HCT116 (cell line): Measurements from ENCODE around the gene MGRN1. TPM values are rescaled to one million over a fixed set of nuclear protein-coding genes. Genes with fewer than 3 reads are reported as not detected.

Experiments
- ATAC-seq: fragments of 200-7000 bp; cut with Tn5 transposase; 2 replicates; pipeline ENCODE4 v1.9.1; 2020; ENCODE audit warnings: mild to moderate bottlenecking, moderate library complexity
- BruUV-seq: library from RNA; stranded (reverse); fragments of 400-500 nt; replicated peaks from 2 replicates; lab custom pipeline; 2021; lab: Mats Ljungman, UMichigan
- CTCF ChIA-PET: fragments of 300-600 bp; sonication (Branson Sonifier 250); formaldehyde crosslinking; loops from one replicate; lab custom pipeline; 2021; ENCODE audit warnings: antibody characterized with exemption; lab: Charles Lee
- POLR2A ChIA-PET: fragments of 300-600, 350-600 bp; sonication (Branson Sonifier 250); formaldehyde crosslinking; loops from one replicate; lab custom pipeline; 2021; ENCODE audit warnings: antibody characterized with exemption; lab: Charles Lee
- RAD21 ChIA-PET, 2 experiments: fragments of 300-600 bp; sonication (Branson Sonifier 250); formaldehyde crosslinking; loops; one replicate each; lab custom pipeline; 2023; ENCODE audit warnings: low total read pairs in 2 of 2; ENCODE audit not compliant: uncharacterized antibody in 2 of 2, unreplicated experiment in 2 of 2, low non-redundant PET in 1 of 2; lab: Charles Lee
- DNase-seq: peaks from one replicate; pipeline ENCODE4 v3.0.0-alpha.2; 2010; ENCODE audit warnings: low read depth, low spot score
- H2AFZ ChIP-seq: fragments of 200-600 bp; shearing (Covaris generic), sonication (generic); 2 replicates; pipeline ENCODE4 v1.6.1; 2017; ENCODE audit warnings: low read depth, mixed run types, mixed read lengths, antibody characterized with exemption, low read length; ENCODE audit not compliant: poor library complexity, severe bottlenecking
- H3K27ac ChIP-seq: 2 replicates; pipeline ENCODE4 v1.5.1; 2012; ENCODE audit warnings: low read depth, low read length
- H3K27me3 ChIP-seq: fragments of 200-600 bp; sonication (generic); 2 replicates; pipeline ENCODE4 v1.6.1; 2016; ENCODE audit warnings: mixed run types, low read length, mixed read lengths; ENCODE audit not compliant: insufficient read depth
- H3K36me3 ChIP-seq, 2 experiments: fragments of 200-500 bp in 1 of 2; fragments of 200-600 bp in 1 of 2; sonication (Bioruptor generic) in 1 of 2; sonication (generic) in 1 of 2; 2 replicates each; pipeline versions ENCODE4 v1.5.1 to v1.6.1; 2014 to 2016; ENCODE audit warnings: low read length in 2 of 2, inconsistent platforms in 1 of 2, mixed read lengths in 1 of 2, mixed run types in 1 of 2; ENCODE audit not compliant: insufficient read depth in 2 of 2, control insufficient read depth in 1 of 2
- H3K4me1 ChIP-seq, 2 experiments: fragments of 200-600 bp in 1 of 2; sonication (generic) in 1 of 2; 2 replicates each; pipeline versions ENCODE4 v1.5.1 to v1.6.1; 2012 to 2017; ENCODE audit warnings: low read length in 2 of 2, inconsistent platforms in 1 of 2, mild to moderate bottlenecking in 1 of 2, mixed read lengths in 1 of 2, mixed run types in 1 of 2, moderate library complexity in 1 of 2; ENCODE audit not compliant: insufficient read depth in 2 of 2, control insufficient read depth in 1 of 2
- H3K4me2 ChIP-seq: fragments of 200-600 bp; sonication (generic); 2 replicates; pipeline ENCODE4 v1.6.1; 2017; ENCODE audit warnings: mixed run types, low read length, mixed read lengths
- H3K4me3 ChIP-seq, 2 experiments: fragments of 200-600 bp in 1 of 2; sonication (generic) in 1 of 2; replicated peaks in 1 of 2; 2 replicates each; pipeline ENCODE4 v1.5.1; 2011 to 2016; ENCODE audit warnings: low read length in 2 of 2, control low read depth in 1 of 2, low read depth in 1 of 2, mild to moderate bottlenecking in 1 of 2, mixed read lengths in 1 of 2, mixed run types in 1 of 2
- H3K79me2 ChIP-seq: fragments of 200-600 bp; sonication (generic); 2 replicates; pipeline ENCODE4 v1.6.1; 2017; ENCODE audit warnings: mild to moderate bottlenecking, mixed run types, low read length, moderate library complexity, mixed read lengths; ENCODE audit not compliant: insufficient read depth
- H3K9ac ChIP-seq: fragments of 200-600 bp; sonication (generic); 2 replicates; pipeline ENCODE4 v1.6.1; 2016; ENCODE audit warnings: low read length, mixed read lengths
- H3K9me2 ChIP-seq: fragments of 200-600 bp; sonication (generic), shearing (Covaris generic); 2 replicates; pipeline ENCODE4 v1.6.1; 2017; ENCODE audit warnings: mixed run types, mild to moderate bottlenecking, moderate library complexity; ENCODE audit not compliant: insufficient read depth
- H3K9me3 ChIP-seq, 2 experiments: fragments of 200-500 bp in 1 of 2; fragments of 200-600 bp in 1 of 2; sonication (Bioruptor generic) in 1 of 2; sonication (generic) in 1 of 2; 2 replicates each; pipeline ENCODE4 v1.6.1; 2014 to 2017; ENCODE audit warnings: low read length in 2 of 2, mixed read lengths in 2 of 2, inconsistent platforms in 1 of 2, low read depth in 1 of 2, mild to moderate bottlenecking in 1 of 2, mixed run types in 1 of 2, moderate library complexity in 1 of 2; ENCODE audit not compliant: control insufficient read depth in 1 of 2, insufficient read depth in 1 of 2
- H4K20me1 ChIP-seq: fragments of 200-600 bp; sonication (generic), shearing (Covaris generic); 2 replicates; pipeline ENCODE4 v1.6.1; 2017; ENCODE audit warnings: mixed run types, mild to moderate bottlenecking, moderate library complexity; ENCODE audit not compliant: insufficient read depth
- CBX3 ChIP-seq: IDR thresholded peaks from 2 replicates; pipeline ENCODE4 v1.6.1; 2012; ENCODE audit warnings: low read depth
- CEBPB ChIP-seq: IDR thresholded peaks from 2 replicates; pipeline ENCODE4 v1.6.1; 2012; ENCODE audit warnings: low read depth
- EGR1 ChIP-seq: IDR thresholded peaks from 2 replicates; pipeline ENCODE4 v1.6.1; 2012; ENCODE audit warnings: low read depth
- ELF1 ChIP-seq: IDR thresholded peaks from 2 replicates; pipeline ENCODE4 v1.6.1; 2012; ENCODE audit warnings: low read depth, borderline replicate concordance
- EZH2 ChIP-seq: fragments of 200-600 bp; sonication (generic); IDR thresholded peaks from 2 replicates; pipeline ENCODE4 v1.6.1; 2017; ENCODE audit warnings: antibody characterized with exemption, mixed run types
- EZH2phosphoT487 ChIP-seq: fragments of 200-600 bp; IDR thresholded peaks from 2 replicates; pipeline ENCODE4 v1.6.1; 2018; ENCODE audit warnings: antibody characterized with exemption, borderline replicate concordance
- FOSL1 ChIP-seq: IDR thresholded peaks from 2 replicates; pipeline ENCODE4 v1.6.1; 2012; ENCODE audit warnings: low read depth
- JUND ChIP-seq: IDR thresholded peaks from 2 replicates; pipeline ENCODE4 v1.6.1; 2012
- MAX ChIP-seq: IDR thresholded peaks from 2 replicates; pipeline ENCODE4 v1.6.1; 2012
- POLR2A ChIP-seq: IDR thresholded peaks from 2 replicates; pipeline ENCODE4 v1.7.0; 2011; ENCODE audit warnings: borderline replicate concordance; ENCODE audit not compliant: insufficient read depth, insufficient read length; ENCODE audit errors: extremely low read depth
- POLR2AphosphoS5 ChIP-seq: IDR thresholded peaks from 2 replicates; pipeline ENCODE4 v1.6.1; 2011; ENCODE audit warnings: mild to moderate bottlenecking, low read depth, low read length, moderate library complexity
- RAD21 ChIP-seq: IDR thresholded peaks from 2 replicates; pipeline ENCODE4 v1.6.1; 2012; ENCODE audit warnings: low read depth, mild to moderate bottlenecking
- REST ChIP-seq: IDR thresholded peaks from 2 replicates; pipeline ENCODE4 v1.6.1; 2012; ENCODE audit warnings: low read depth
- SIN3A ChIP-seq: IDR thresholded peaks from 2 replicates; pipeline ENCODE4 v1.6.1; 2012; ENCODE audit warnings: low read depth
- SRF ChIP-seq: IDR thresholded peaks from 2 replicates; pipeline ENCODE4 v1.6.1; 2012; ENCODE audit warnings: low read depth
- TCF7L2 ChIP-seq: IDR thresholded peaks from 2 replicates; pipeline ENCODE4 v1.7.0; 2011; ENCODE audit warnings: borderline replicate concordance, inconsistent platforms; ENCODE audit not compliant: insufficient read depth, insufficient read length; ENCODE audit errors: extremely low read depth
- YY1 ChIP-seq: IDR thresholded peaks from 2 replicates; pipeline ENCODE4 v1.6.1; 2011; ENCODE audit warnings: low read length, low read depth, moderate library complexity, mild to moderate bottlenecking; ENCODE audit not compliant: insufficient replicate concordance; ENCODE audit errors: extremely low read depth
- ZNF274 ChIP-seq: fragments of 200-500 bp; sonication (Bioruptor generic); IDR thresholded peaks from 2 replicates; pipeline ENCODE4 v1.6.1; 2014; ENCODE audit warnings: mild to moderate bottlenecking, low read depth, low read length, inconsistent platforms
- intact Hi-C: fragments of 100-400 bp; cut with micrococcal nuclease; formaldehyde crosslinking; loops from 2 replicates; pipeline ENCODE4 v1.10.0; 2022
- total RNA-seq: library from RNA; stranded (reverse); gene quantifications from one replicate; pipeline ENCODE4 v1.2.1, GENCODE V29; 2021; ENCODE audit not compliant: unreplicated experiment

The MGRN1 gene
- total RNA-seq, 1 experiment from 2014 or later, result 50.6 TPM

- Histone ChIP-seq H3K79me2 (no peaks in the 10 kb centered on the region), H3K9me3 (no peaks in the 10 kb centered on the region), H3K9ac (no peak overlapping the region), H3K27me3 (no peaks in the 10 kb centered on the region), H4K20me1 (no peaks in the 10 kb centered on the region), H3K4me3 (no peak overlapping the region), H2AFZ (no peak overlapping the region), H3K4me2 (no peak overlapping the region), H3K27ac (no peak overlapping the region), H3K9me2 (no peaks in the 10 kb centered on the region), H3K4me1 (0 out of 4 replicates have a peak, but pooled peaks cover 0 to 10% of the 10 kb centered on the region in 2 experiments), H3K36me3 (peaks cover 4 to 7% of the 10 kb centered on the region in 2 experiments; a peak in 2 of 4 replicates)
- DNase-seq, result no peak
- ChIA-PET CTCF (no interaction called here), POLR2A (no interaction called here), RAD21 (no interaction called here)
- BruUV-seq, result no TSS peak
- ATAC-seq, result no peak
- intact Hi-C loops, result no loop called here
- TF ChIP-seq JUND (no peak), SRF (no peak), POLR2AphosphoS5 (no peak), CBX3 (no peak), RAD21 (no peak), EZH2phosphoT487 (no peak), CEBPB (no peak), ZNF274 (no peak), TCF7L2 (no peak), YY1 (no peak), ELF1 (no peak), MAX (no peak)
Measured at GRCh38 chr16:4661661-4662060, 37.0 kb downstream of the MGRN1 start.

- Histone ChIP-seq H3K4me3 (no peak overlapping the region), H3K4me1 (0 out of 4 replicates have a peak, but pooled peaks cover 0 to 10% of the 10 kb centered on the region in 2 experiments), H3K9me3 (no peaks in the 10 kb centered on the region), H4K20me1 (no peaks in the 10 kb centered on the region), H3K27me3 (no peaks in the 10 kb centered on the region), H3K27ac (no peak overlapping the region), H3K36me3 (peaks cover 7 to 10% of the 10 kb centered on the region in 2 experiments), H3K9ac (no peak overlapping the region), H2AFZ (no peak overlapping the region), H3K9me2 (no peaks in the 10 kb centered on the region), H3K4me2 (no peak overlapping the region), H3K79me2 (no peaks in the 10 kb centered on the region)
- intact Hi-C loops, result no loop called here
- ChIA-PET POLR2A (no interaction called here), RAD21 (no interaction called here), CTCF (no interaction called here)
- ATAC-seq (no peak), DNase-seq (no peak)
- no TSS peak for BruUV-seq
- TF ChIP-seq ELF1 (no peak), SIN3A (no peak), TCF7L2 (no peak), EGR1 (no peak), RAD21 (no peak), EZH2phosphoT487 (no peak), ZNF274 (no peak), POLR2A (no peak), REST (no peak), MAX (no peak), FOSL1 (no peak), YY1 (no peak), POLR2AphosphoS5 (no peak), EZH2 (no peak)
Measured at GRCh38 chr16:4663465-4663776, 38.8 kb downstream of the MGRN1 start.
